ENCODE results near the gene LOXHD1.

LOXHD1 gene

GRCh38 chr18:46675112-46675511 lies 18.1 kb upstream of the LOXHD1 start:
- no peak for DNase-seq

GRCh38 chr18:46672062-46672970 lies 15.3 kb upstream of the LOXHD1 start:
- no peak for DNase-seq

- no peak for DNase-seq
Measured at GRCh38 chr18:46668694-46669093, 11.7 kb upstream of the LOXHD1 start.

- no peak for DNase-seq
Measured at GRCh38 chr18:46668135-46668534, 11.1 kb upstream of the LOXHD1 start.

GRCh38 chr18:46663539-46663938 lies 6.5 kb upstream of the LOXHD1 start:
- DNase-seq: no peak

- no peak for DNase-seq
Measured at GRCh38 chr18:46660957-46661749, 4.1 kb upstream of the LOXHD1 start.

- DNase-seq: no peak
Measured at GRCh38 chr18:46659484-46659883, 2.5 kb upstream of the LOXHD1 start.

GRCh38 chr18:46656326-46657114 lies 500 bp downstream of the LOXHD1 start:
- no peak for DNase-seq

- DNase-seq: no peak
Measured at GRCh38 chr18:46652372-46652771, 4.6 kb downstream of the LOXHD1 start.

- DNase-seq: no peak
Measured at GRCh38 chr18:46650681-46651080, 6.3 kb downstream of the LOXHD1 start.

GRCh38 chr18:46649071-46649862 lies 7.8 kb downstream of the LOXHD1 start:
- no peak for DNase-seq

GRCh38 chr18:46646468-46646867 lies 10.6 kb downstream of the LOXHD1 start:
- no peak for DNase-seq

GRCh38 chr18:46642561-46642960 lies 14.5 kb downstream of the LOXHD1 start:
- no peak for DNase-seq

- DNase-seq: no peak
Measured at GRCh38 chr18:46641917-46642316, 15.1 kb downstream of the LOXHD1 start.

- no peak for DNase-seq
Measured at GRCh38 chr18:46639386-46639785, 17.6 kb downstream of the LOXHD1 start.

GRCh38 chr18:46636040-46636630 lies 20.9 kb downstream of the LOXHD1 start:
- DNase-seq: no peak

- peak; percentile 7 to 27 (median 24) for DNase-seq
Measured at GRCh38 chr18:46632401-46633071, 24.5 kb downstream of the LOXHD1 start.

- DNase-seq: no peak
Measured at GRCh38 chr18:46630991-46631390, 26.0 kb downstream of the LOXHD1 start.

- DNase-seq: peak; percentile 35 to 58 (median 57)
Measured at GRCh38 chr18:46630160-46630559, 26.9 kb downstream of the LOXHD1 start.

- no peak for DNase-seq
Measured at GRCh38 chr18:46629361-46629760, 27.7 kb downstream of the LOXHD1 start.

GRCh38 chr18:46628206-46628605 lies 28.8 kb downstream of the LOXHD1 start:
- no peak for DNase-seq

All from suppressor macrophage treated with lipopolysaccharide for 1 hour (primary cell).